ENCODE data around the gene TBC1D22B. TPM values are rescaled to one million over a fixed set of nuclear protein-coding genes. Genes with fewer than 3 reads are reported as not detected.
A peak's percentile ranks its signal among the peaks of the same experiment; 100 is the strongest.

Gene TBC1D22B
- total and polyA plus RNA-seq, 2 of the 13 experiments (the other 11 are each of a cell fraction or from before 2014, with no cell fraction given) = 9.7 to 12.9 TPM

DNA sequence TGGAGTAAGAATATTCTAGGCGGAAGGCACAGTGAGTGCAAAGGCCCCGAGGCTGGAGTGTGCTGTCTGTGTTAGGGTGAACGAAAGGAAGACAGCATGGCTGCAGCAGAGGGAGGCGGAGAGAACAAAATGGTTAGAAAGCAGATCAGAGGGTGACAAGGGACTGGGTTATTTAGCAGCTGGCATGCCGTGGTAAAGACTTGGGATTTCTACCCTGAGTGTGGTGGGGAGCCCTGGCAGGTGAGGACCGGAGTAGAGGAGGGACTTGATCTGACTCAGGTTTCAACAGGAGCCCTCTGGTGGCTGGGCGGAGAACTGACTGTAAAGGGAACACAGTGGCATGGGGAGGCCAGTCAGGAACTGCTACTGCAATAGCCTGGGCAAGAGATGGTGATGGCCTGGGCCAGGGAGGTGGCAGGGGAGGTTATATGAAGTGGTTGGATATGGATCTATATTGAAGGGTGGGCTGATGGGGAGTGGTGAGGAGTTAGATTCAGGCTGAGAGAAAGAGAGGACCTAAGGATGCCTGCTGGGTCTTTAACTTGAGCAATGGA lies 49.6 kb upstream of the TBC1D22B start (continued):
- TF ChIP-seq, protein P1, sequence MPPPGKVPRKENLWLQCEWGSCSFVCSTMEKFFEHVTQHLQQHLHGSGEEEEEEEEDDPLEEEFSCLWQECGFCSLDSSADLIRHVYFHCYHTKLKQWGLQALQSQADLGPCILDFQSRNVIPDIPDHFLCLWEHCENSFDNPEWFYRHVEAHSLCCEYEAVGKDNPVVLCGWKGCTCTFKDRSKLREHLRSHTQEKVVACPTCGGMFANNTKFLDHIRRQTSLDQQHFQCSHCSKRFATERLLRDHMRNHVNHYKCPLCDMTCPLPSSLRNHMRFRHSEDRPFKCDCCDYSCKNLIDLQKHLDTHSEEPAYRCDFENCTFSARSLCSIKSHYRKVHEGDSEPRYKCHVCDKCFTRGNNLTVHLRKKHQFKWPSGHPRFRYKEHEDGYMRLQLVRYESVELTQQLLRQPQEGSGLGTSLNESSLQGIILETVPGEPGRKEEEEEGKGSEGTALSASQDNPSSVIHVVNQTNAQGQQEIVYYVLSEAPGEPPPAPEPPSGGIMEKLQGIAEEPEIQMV (CRISPR knock-in tag; IDR thresholded peaks at IDR 0.05; ENCODE audit: low read depth) = no peak
- TF ChIP-seq ZNF451 (CRISPR knock-in tag; IDR thresholded peaks at IDR 0.05) (no peak), ARNTL (CRISPR knock-in tag; IDR thresholded peaks at IDR 0.05) (no peak), SMAD1 (CRISPR knock-in tag; IDR thresholded peaks at IDR 0.05; ENCODE audit: borderline replicate concordance, low read depth) (peak; percentile 67; the same call in 1 of the 2 replicates), RBAK (CRISPR knock-in tag; IDR thresholded peaks at IDR 0.05) (no peak), ZNF761 (CRISPR knock-in tag; conservative IDR thresholded peaks at IDR 0.05) (no peak), ZNF577 (CRISPR knock-in tag; IDR thresholded peaks at IDR 0.05; ENCODE audit: borderline replicate concordance, low read depth) (no peak), SP1 (IDR thresholded peaks at IDR 0.05) (no peak), SP1 (CRISPR knock-in tag; IDR thresholded peaks at IDR 0.05) (peak; percentile 31; the same call in 1 of the 2 replicates), ZNF550 (CRISPR knock-in tag; IDR thresholded peaks at IDR 0.05; ENCODE audit: borderline replicate concordance) (no peak), BCL6 (CRISPR knock-in tag; IDR thresholded peaks at IDR 0.05) (no peak), ZNF7 (CRISPR knock-in tag; IDR thresholded peaks at IDR 0.05) (no peak)
- TF ChIP-seq, protein P2, sequence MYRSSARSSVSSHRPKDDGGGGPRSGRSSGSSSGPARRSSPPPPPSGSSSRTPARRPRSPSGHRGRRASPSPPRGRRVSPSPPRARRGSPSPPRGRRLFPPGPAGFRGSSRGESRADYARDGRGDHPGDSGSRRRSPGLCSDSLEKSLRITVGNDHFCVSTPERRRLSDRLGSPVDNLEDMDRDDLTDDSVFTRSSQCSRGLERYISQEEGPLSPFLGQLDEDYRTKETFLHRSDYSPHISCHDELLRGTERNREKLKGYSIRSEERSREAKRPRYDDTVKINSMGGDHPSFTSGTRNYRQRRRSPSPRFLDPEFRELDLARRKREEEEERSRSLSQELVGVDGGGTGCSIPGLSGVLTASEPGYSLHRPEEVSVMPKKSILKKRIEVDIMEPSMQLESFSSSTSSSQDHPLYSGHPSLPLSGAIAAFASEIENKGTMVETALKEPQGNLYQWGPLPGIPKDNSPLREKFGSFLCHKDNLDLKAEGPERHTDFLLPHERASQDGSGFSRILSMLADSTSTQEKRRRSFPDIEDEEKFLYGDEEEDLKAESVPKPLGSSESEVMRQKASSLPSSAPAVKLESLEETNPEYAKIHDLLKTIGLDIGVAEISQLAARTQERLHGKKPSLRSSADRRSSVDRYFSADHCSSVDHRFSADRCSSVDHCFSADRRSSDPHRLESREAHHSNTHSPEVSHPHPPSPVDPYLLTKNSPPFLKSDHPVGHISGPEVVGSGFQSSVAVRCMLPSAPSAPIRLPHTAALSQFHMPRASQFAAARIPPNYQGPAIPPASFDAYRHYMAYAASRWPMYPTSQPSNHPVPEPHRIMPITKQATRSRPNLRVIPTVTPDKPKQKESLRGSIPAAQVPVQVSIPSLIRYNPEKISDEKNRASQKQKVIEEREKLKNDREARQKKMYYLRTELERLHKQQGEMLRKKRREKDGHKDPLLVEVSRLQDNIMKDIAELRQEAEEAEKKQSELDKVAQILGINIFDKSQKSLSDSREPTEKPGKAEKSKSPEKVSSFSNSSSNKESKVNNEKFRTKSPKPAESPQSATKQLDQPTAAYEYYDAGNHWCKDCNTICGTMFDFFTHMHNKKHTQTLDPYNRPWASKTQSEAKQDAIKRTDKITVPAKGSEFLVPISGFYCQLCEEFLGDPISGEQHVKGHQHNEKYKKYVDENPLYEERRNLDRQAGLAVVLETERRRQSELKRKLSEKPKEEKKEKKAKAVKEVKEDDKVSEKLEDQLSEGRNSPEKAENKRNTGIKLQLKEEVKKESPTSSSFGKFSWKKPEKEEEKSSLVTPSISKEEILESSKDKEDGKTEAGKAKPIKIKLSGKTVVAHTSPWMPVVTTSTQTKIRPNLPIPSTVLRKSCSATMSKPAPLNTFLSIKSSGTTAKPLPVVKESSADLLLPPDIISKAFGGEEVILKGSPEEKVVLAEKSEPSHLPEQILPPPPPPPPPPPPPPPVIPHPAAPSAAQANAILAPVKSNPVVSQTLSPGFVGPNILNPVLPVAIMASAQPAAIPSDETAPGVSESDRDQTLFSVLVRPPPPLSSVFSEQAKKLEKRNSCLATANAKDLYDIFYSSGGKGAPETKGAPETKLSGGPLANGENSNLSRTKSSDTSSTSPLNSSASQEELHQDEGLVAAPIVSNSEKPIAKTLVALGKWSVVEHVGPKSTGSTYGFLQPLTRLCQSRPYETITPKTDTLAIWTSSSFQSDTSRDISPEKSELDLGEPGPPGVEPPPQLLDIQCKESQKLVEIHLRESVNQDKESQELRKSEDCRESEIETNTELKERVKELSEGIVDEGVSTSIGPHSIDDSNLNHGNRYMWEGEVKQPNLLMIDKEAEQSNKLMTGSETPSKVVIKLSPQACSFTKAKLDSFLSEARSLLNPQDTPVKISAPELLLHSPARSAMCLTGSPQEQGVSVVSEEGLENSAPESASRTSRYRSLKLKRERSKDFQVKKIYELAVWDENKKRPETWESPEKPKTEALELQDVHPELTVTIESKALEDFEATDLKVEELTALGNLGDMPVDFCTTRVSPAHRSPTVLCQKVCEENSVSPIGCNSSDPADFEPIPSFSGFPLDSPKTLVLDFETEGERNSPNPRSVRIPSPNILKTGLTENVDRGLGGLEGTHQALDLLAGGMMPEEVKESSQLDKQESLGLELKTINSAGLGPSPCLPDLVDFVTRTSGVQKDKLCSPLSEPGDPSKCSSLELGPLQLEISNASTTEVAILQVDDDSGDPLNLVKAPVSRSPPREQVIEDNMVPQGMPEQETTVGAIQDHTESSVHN (CRISPR knock-in tag; IDR thresholded peaks at IDR 0.05) = no peak
- TF ChIP-seq, protein P3, sequence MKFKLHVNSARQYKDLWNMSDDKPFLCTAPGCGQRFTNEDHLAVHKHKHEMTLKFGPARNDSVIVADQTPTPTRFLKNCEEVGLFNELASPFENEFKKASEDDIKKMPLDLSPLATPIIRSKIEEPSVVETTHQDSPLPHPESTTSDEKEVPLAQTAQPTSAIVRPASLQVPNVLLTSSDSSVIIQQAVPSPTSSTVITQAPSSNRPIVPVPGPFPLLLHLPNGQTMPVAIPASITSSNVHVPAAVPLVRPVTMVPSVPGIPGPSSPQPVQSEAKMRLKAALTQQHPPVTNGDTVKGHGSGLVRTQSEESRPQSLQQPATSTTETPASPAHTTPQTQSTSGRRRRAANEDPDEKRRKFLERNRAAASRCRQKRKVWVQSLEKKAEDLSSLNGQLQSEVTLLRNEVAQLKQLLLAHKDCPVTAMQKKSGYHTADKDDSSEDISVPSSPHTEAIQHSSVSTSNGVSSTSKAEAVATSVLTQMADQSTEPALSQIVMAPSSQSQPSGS (CRISPR knock-in tag; IDR thresholded peaks at IDR 0.05) = no peak
- TF ChIP-seq, protein P4, sequence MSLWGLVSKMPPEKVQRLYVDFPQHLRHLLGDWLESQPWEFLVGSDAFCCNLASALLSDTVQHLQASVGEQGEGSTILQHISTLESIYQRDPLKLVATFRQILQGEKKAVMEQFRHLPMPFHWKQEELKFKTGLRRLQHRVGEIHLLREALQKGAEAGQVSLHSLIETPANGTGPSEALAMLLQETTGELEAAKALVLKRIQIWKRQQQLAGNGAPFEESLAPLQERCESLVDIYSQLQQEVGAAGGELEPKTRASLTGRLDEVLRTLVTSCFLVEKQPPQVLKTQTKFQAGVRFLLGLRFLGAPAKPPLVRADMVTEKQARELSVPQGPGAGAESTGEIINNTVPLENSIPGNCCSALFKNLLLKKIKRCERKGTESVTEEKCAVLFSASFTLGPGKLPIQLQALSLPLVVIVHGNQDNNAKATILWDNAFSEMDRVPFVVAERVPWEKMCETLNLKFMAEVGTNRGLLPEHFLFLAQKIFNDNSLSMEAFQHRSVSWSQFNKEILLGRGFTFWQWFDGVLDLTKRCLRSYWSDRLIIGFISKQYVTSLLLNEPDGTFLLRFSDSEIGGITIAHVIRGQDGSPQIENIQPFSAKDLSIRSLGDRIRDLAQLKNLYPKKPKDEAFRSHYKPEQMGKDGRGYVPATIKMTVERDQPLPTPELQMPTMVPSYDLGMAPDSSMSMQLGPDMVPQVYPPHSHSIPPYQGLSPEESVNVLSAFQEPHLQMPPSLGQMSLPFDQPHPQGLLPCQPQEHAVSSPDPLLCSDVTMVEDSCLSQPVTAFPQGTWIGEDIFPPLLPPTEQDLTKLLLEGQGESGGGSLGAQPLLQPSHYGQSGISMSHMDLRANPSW (CRISPR knock-in tag; IDR thresholded peaks at IDR 0.05; ENCODE audit: borderline replicate concordance) = no peak

All from HepG2 (cell line).